ENCODE data around the gene SLC6A4. TPM values are rescaled to one million over a fixed set of nuclear protein-coding genes. Genes with fewer than 3 reads are reported as not detected.

The SLC6A4 gene
- total and polyA plus RNA-seq, 2 donors (not counting 3 experiments of a cell fraction or from before 2014, with no cell fraction given): 0.25 TPM; not detected in 1

DNA sequence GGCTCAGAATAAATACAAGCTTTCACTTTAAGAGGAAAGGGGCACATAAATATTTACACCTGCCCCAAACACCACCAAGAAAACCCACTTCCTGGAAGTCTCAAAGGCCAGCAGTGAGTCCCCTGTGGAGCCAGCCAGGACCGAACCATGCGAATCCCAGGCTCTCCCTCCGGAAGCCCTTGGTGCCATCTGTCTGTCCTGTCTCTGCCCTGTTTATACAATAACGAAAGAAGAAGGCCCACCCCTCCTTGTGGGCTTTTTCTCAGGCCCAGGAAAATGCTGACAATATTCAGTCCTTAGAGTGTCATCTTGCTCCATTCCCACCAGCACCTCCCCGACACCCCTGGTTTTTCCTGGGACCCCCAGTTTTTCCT, 3.6 kb upstream of the SLC6A4 start:
- CTCF ChIA-PET: interaction anchor here (1.0 to 5.2 kb wide), 2 partner anchors 39 to 114 kb away, joined by 4 to 73 read pairs; no protein-coding TSS in a partner anchor
- no peak for TF ChIP-seq CTCF (IDR thresholded peaks at IDR 0.05; ENCODE audit: extremely low read depth in 1 of 2, insufficient read depth in 1 of 2, low read depth in 1 of 2, low read length in 2 of 2)
- TF ChIP-seq POLR2AphosphoS5 (IDR thresholded peaks at IDR 0.05; ENCODE audit: insufficient read depth, low read depth, low read length): no peak
- no peak for TF ChIP-seq GATA2 (IDR thresholded peaks at IDR 0.05; ENCODE audit: insufficient read depth, insufficient read length, low read depth, low read length)
- no peak for TF ChIP-seq MYC (IDR thresholded peaks at IDR 0.05; ENCODE audit: low read depth, low read length)
- TF ChIP-seq, protein P1, sequence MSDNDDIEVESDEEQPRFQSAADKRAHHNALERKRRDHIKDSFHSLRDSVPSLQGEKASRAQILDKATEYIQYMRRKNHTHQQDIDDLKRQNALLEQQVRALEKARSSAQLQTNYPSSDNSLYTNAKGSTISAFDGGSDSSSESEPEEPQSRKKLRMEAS (IDR thresholded peaks at IDR 0.05; ENCODE audit: insufficient read depth, insufficient read length): no peak
- no peak for TF ChIP-seq JUN (IDR thresholded peaks at IDR 0.05; ENCODE audit: borderline replicate concordance, insufficient read depth, insufficient read length, low read depth)
- no peak for TF ChIP-seq EZH2 (IDR thresholded peaks at IDR 0.05; ENCODE audit: borderline replicate concordance, low read depth, low read length, severe bottlenecking)
- TF ChIP-seq FOS (IDR thresholded peaks at IDR 0.05; ENCODE audit: borderline replicate concordance, insufficient read depth, low read length): no peak
- TF ChIP-seq POLR2A (IDR thresholded peaks at IDR 0.05; ENCODE audit: low read depth, low read length): no peak
- POLR2A ChIA-PET: no interaction called here
- no peaks in the 10 kb centered on the region for H3K79me2 ChIP-seq (ENCODE audit: control insufficient read depth, insufficient read depth, low read length)
- DNase-seq (ENCODE audit: low read depth, low spot score): no peak
- no TSS peak for BruUV-seq (replicated peaks)
- H3K9me1 ChIP-seq (replicated peaks; ENCODE audit: control insufficient read depth, extremely low read depth, insufficient read depth, low read length): no peaks in the 10 kb centered on the region
- H4K20me1 ChIP-seq (replicated peaks; ENCODE audit: control insufficient read depth, extremely low read depth, insufficient read depth, low read length): no peaks in the 10 kb centered on the region
- no peak for FAIRE-seq
- peaks cover 8% of the 10 kb centered on the region for H3K4me1 ChIP-seq (ENCODE audit: control insufficient read depth, extremely low read depth, insufficient read depth, low read length)
- no peak overlapping the region for H3K27ac ChIP-seq (ENCODE audit: insufficient read depth, low read depth, low read length)
- no peak overlapping the region for H2AFZ ChIP-seq (ENCODE audit: low read depth, low read length)
- H3K9ac ChIP-seq (replicated peaks; ENCODE audit: extremely low read depth, insufficient read depth, low read length): no peak overlapping the region
- dilution Hi-C loops (cut with MboI; ENCODE audit: extremely low pct_ligation_motif_present, low sequenced_read_pairs): no loop called here
- intact Hi-C loops (cut with micrococcal nuclease): loop anchor here (5.0 kb wide), 1 partner anchor 112 kb away; no protein-coding TSS in a partner anchor
- no peaks in the 10 kb centered on the region for H3K36me3 ChIP-seq (ENCODE audit: control insufficient read depth in 2 of 2, extremely low read depth in 1 of 2, insufficient read depth in 2 of 2, low read length in 2 of 2)
- H3K4me3 ChIP-seq (replicated peaks in 1 of 3; ENCODE audit: insufficient read depth in 1 of 3, low read depth in 1 of 3, low read length in 3 of 3): no peak overlapping the region
- no peak overlapping the region for H3K4me2 ChIP-seq (ENCODE audit: insufficient read depth, low read length)
- H3K9me3 ChIP-seq (replicated peaks; ENCODE audit: control insufficient read depth, insufficient read depth, low read length): no peaks in the 10 kb centered on the region
- peaks cover 34 to 41% of the 10 kb centered on the region in 2 experiments for H3K27me3 ChIP-seq (ENCODE audit: control insufficient read depth in 2 of 2, insufficient read depth in 2 of 2, low read length in 2 of 2)
